NCI-H748 (cell line): ENCODE measurements around the gene TMEM271.
"Not testable (repeated sequence)": the region's sequence is repeated elsewhere in the genome, so short reads cannot be mapped to it uniquely, and the experiment has no call there.

Experiments used
- DNase-seq: peaks from one replicate; lab custom pipeline; 2025; ENCODE audit not compliant: unreplicated experiment; lab: John Stamatoyannopoulos, UW

Gene TMEM271

GRCh38 chr4:566035-566434 is 10.1 kb downstream of the TMEM271 start:
- DNase-seq, result no peak

GRCh38 chr4:565614-566013 is 10.5 kb downstream of the TMEM271 start:
- DNase-seq, result not testable (repeated sequence)

DNA sequence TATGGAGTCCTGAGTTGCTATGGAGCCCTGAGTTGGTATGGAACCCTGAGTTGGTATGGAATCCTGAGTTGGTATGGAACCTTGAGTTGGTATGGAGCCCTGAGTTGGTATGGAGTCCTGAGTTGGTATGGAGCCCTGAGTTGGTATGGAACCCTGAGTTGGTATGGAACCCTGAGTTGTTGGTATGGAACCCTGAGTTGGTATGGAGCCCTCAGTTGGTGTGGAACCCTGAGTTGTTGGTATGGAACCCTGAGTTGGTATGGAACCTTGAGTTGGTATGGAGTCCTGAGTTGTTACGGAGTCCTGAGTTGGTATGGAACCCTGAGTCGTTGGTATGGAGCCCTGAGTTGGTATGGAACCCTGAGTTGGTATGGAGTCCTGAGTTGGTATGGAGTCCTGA is 13.6 kb downstream of the TMEM271 start:
- not testable (repeated sequence) for DNase-seq

GRCh38 chr4:561426-561825 is 14.7 kb downstream of the TMEM271 start:
- DNase-seq, result no peak

DNA sequence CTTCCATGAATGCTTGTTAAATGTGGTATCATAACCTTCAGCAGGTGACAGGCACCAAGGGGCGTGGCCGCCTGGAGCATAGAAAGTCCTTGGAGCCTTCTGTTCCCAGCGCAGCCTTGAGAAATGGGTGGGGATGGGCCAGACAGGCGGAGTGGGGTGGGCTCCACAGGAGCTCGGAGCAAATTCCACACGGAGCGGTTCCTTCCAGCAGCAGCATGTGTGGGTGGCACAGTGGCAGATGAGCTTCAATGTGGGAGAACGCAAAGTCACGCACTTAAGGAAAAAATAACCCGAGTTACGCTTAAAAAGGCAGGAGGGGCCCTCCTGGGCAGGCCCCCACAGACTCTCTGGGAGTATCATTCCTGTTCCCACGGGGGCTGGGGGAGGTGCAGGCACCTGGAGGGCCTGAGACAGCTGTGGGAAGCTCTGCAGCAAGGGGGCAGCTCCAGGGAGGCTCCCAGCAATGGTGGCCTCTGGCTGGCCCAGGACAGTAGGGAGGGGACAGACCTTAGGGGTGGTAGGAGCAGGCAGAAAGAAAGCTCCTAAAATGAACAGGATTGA is 15.3 kb downstream of the TMEM271 start:
- DNase-seq, result no peak

- DNase-seq, result no peak
Measured at GRCh38 chr4:560061-560460, 16.0 kb downstream of the TMEM271 start.

GRCh38 chr4:555566-556275 is 20.4 kb downstream of the TMEM271 start:
- no peak for DNase-seq

- DNase-seq, result not testable (repeated sequence)
Measured at GRCh38 chr4:554793-555320, 21.2 kb downstream of the TMEM271 start.

GRCh38 chr4:552019-552418 is 24.1 kb downstream of the TMEM271 start:
- no peak for DNase-seq

DNA sequence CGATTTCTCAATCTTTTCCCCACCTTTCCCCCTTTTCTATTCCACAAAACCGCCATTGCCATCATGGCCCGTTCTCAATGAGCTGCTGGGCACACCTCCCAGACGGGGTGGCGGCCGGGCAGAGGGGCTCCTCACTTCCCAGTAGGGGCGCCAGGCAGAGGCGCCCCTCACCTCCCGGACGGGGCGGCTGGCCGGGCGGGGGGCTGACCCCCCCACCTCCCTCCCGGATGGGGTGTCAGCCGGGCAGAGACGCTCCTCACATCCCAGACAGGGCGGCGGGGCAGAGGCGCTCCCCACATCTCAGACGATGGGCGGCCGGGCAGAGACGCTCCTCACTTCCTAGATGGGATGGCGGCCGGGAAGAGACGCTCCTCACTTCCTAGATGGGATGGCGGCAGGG is 25.8 kb downstream of the TMEM271 start:
- not testable (repeated sequence) for DNase-seq

DNA sequence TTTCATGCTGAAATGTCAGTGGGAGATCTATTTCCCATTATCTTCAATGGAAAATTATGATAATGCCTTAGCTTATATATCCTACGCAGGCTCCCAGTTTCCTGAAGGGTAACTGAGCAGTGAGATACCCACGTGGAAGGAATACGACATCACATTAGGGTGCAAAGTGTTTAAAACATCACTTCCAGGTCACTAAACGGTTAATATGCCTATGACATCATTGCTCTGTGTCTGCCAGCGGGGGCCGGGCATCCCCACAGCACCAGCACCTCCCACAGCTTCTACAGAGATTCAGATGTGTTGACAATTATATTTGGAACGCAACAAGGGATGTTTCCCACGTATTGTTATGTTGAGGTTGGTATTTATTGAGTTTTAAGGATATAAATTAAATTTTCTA is 27.1 kb downstream of the TMEM271 start:
- no peak for DNase-seq

- no peak for DNase-seq
Measured at GRCh38 chr4:545612-546011, 30.5 kb downstream of the TMEM271 start.

DNA sequence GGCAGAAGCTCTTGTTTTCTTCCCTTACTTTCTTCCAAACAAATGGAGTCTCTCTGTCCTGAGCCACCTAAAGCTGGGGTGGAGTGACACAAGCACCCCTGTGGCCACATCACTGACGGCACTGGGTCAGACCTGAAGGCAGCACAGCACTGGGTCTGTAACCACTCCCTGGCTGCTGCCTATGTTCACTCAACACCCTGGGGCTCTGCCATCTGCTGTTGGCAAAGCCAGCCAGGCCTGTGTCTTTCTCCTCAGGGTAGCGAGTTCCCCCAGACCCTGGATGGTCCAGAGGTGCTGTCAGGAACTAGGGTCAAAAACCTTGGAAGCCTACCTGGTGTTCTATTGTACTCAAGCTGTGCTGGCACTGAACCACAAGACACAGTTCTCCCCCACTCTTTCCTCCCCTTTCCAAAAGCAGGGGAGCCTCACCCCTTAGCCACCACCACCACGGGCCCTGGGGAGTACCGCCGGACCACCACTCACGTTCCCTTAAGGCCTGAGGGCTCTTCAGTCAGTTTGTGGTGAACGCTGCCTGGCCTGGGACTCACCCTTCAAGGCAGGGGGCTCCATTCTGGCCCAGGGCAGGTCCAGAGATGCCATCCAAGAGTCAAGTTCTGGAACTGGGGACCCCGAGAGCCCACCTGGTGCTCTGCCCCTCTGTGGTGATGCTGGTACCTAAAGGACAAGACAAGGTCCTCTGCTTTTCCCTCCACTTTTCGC is 31.5 kb downstream of the TMEM271 start:
- DNase-seq, result no peak

DNA sequence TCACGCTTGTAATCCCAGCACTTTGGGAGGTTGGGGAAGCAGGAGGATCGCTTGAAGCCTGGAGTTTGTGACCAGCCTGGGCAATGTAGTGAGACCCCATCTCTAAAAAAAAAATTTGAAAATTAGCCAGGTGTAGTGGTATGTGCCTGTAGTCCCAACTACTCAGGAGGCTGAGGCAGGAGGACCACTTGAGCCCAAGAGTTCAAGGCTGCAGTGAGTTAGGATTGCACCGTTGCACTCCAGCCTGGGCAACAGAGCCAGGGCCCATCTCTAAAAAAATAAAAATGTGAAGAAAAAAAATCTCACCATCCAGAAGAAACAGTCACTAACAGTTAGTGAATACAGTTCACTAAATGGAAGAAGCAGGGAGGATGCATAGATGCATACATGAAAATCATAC is 34.8 kb downstream of the TMEM271 start:
- no peak for DNase-seq

DNA sequence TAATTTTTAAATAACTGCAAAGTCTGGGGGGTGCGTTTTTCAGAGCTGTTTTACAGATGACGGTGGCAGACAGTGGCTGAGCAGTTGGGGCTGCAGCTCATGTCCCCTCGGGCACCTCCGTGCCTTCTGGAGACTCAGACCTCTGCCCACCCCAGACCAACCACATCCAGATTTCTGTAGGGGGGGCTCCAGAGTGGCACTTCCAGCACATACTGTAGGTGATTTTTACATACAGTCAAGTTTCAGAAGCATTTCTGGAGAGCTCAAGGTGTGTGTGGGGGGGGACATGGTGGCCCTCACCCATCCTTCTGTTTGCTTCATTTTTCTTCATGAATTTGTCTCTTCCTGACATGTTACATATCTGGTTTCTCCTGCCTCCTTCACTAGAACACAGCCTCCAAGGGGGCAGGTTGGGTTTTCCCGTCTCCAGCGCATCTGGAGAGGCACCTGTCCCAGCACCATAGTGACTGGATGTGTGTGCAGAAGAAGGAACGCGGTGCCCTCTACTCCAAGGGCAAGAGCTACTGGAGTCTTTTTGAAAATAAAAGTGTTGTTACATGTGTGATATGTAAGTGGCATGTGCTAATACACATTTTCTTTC is 37.5 kb downstream of the TMEM271 start:
- no peak for DNase-seq

GRCh38 chr4:537436-538264 is 38.4 kb downstream of the TMEM271 start:
- no peak for DNase-seq

DNA sequence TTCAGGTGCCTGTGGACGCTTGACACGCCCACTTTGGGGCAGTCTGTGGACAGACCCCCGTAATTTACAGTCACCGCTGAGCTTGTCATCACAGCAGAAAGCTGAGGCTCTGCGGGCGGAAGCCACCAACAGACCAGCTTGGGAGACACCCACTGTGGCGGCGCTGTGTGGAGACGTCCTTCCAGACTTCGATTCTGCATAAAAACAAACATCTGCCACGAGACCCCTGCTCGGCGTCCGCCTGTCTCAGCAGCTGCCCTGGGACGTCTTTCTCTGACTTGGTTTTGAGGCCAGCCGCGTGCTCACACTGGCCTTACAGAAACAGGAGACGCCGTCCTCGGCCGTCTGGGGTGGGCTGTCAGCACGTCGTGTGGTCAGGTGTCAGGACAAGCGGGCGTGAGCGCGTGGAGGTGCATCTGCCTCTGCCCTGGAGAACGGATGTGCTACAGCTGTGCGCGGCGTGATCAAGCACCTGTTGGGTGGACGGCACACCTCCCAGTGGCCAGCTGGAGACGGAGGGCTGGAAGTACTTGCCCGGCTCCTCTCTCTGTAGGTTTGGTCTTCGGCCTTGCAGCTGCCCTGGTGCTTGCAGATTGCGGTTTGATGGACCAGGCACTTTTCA is 39.6 kb downstream of the TMEM271 start:
- DNase-seq, result no peak

- no peak for DNase-seq
Measured at GRCh38 chr4:535924-536281, 40.2 kb downstream of the TMEM271 start.

DNA sequence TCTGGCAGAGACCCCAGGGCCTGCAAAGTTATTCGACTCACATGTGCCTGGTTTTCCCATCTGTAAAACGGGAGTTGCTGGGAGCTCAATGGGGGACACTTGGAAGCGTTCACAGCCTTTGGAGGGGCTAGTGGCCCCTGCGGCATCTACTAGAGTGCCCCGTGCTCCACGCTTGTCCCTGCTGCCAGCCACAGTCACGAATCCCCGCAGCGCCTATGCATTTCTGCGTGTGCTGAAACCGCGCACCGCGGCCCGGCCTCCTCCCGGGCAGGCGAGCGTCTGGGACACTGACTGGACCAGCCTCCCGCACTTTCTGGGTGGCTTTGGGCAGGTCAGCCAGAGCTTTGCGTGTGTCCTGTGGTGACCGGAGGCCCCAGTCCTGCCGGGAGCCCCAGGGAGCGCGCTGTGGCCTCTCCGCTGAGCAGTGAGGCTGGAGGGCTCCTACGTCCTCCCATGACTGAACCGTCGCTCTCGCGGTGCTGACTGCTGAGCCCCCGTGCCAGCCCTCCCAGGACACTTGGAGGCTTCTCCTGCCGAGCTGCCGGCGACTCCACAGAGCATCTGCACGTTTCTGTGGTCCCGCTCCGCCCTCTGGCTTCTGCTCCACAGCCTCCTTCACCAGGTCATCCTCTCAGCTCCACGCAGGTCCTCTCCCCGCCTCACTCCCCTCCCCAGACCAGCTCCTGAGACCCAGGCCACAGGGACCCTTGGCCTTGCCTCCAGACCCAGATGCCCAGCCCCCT is 40.7 kb downstream of the TMEM271 start:
- no peak for DNase-seq
